GM12878 (cell line): ENCODE data around the gene GJA4.

Source experiments
- BCL3 ChIP-seq: IDR thresholded peaks from 2 replicates; pipeline ENCODE4 v1.6.1; 2011; ENCODE audit warnings: borderline replicate concordance, low read depth, mild to moderate bottlenecking, moderate library complexity, low read length; ENCODE audit not compliant: insufficient read depth, poor library complexity, severe bottlenecking
- CBX3 ChIP-seq: fragments of 200-600 bp; sonication (generic); IDR thresholded peaks from 2 replicates; pipeline ENCODE4 v1.6.1; 2016; ENCODE audit warnings: low read depth, borderline replicate concordance
- CEBPB ChIP-seq, 2 experiments: fragments of 150-350 bp in 1 of 2; IDR thresholded peaks; 2 replicates each; pipeline ENCODE4 v1.6.1; 2012 to 2014; ENCODE audit warnings: low read depth in 2 of 2, low read length in 2 of 2, borderline replicate concordance in 1 of 2, inconsistent platforms in 1 of 2
- CTCF ChIP-seq, 3 experiments: IDR thresholded peaks in 2 of 3; conservative IDR thresholded peaks in 1 of 3; 2 replicates each; pipeline ENCODE4 v1.5.1; 2011; ENCODE audit warnings: low read depth in 3 of 3, low read length in 3 of 3, mild to moderate bottlenecking in 3 of 3, control low read depth in 2 of 3, moderate library complexity in 2 of 3, inconsistent platforms in 1 of 3, mixed read lengths in 1 of 3; ENCODE audit not compliant: control insufficient read depth in 2 of 3, insufficient read depth in 1 of 3; ENCODE audit errors: extremely low read depth in 1 of 3
- E2F4 ChIP-seq: IDR thresholded peaks from 2 replicates; pipeline ENCODE4 v1.6.1; 2012; ENCODE audit warnings: low read depth, low read length, improper control_type of control experiment
- ELK1 ChIP-seq: IDR thresholded peaks from 2 replicates; pipeline ENCODE4 v1.6.1; 2012; ENCODE audit warnings: low read depth, low read length, improper control_type of control experiment
- EP300 ChIP-seq, 2 experiments: fragments of 150-350 bp in 1 of 2; IDR thresholded peaks; 2 replicates each; pipeline ENCODE4 v1.6.1; 2011 to 2012; ENCODE audit warnings: low read depth in 2 of 2, low read length in 2 of 2, borderline replicate concordance in 1 of 2, improper control_type of control experiment in 1 of 2, inconsistent platforms in 1 of 2; ENCODE audit not compliant: control insufficient read depth in 1 of 2
- EZH2 ChIP-seq: IDR thresholded peaks from 2 replicates; pipeline ENCODE4 v1.6.1; 2012; ENCODE audit warnings: low read depth, mild to moderate bottlenecking, control low read depth, inconsistent platforms, low read length, borderline replicate concordance; ENCODE audit not compliant: control insufficient read depth
- POLR2AphosphoS5 ChIP-seq: IDR thresholded peaks from 2 replicates; pipeline ENCODE4 v1.6.1; 2011; ENCODE audit warnings: mild to moderate bottlenecking, low read length, inconsistent platforms
- RAD21 ChIP-seq: IDR thresholded peaks from 2 replicates; pipeline ENCODE4 v1.6.1; 2011; ENCODE audit warnings: mild to moderate bottlenecking, low read depth, low read length, moderate library complexity; ENCODE audit not compliant: insufficient read depth
- SIN3A ChIP-seq: IDR thresholded peaks from 2 replicates; pipeline ENCODE4 v1.6.1; 2012; ENCODE audit warnings: low read depth, low read length, improper control_type of control experiment
- SPI1 ChIP-seq: IDR thresholded peaks from 2 replicates; pipeline ENCODE4 v1.6.1; 2011; ENCODE audit warnings: low read depth, mild to moderate bottlenecking, low read length, moderate library complexity, borderline replicate concordance; ENCODE audit not compliant: insufficient read depth
- TAF1 ChIP-seq: IDR thresholded peaks from 2 replicates; pipeline ENCODE4 v1.6.1; 2011; ENCODE audit warnings: mild to moderate bottlenecking, low read depth, low read length, borderline replicate concordance
- ZBTB33 ChIP-seq: fragments of 450-650 bp; IDR thresholded peaks from 2 replicates; pipeline ENCODE4 v1.6.1; 2017; ENCODE audit warnings: mild to moderate bottlenecking

GRCh38 chr1:34800214-34800613 is 7.4 kb downstream of the GJA4 start:
- TF ChIP-seq POLR2AphosphoS5 (no peak), CTCF (IDR thresholded peaks at IDR 0.05 in 2 of 3, conservative IDR thresholded peaks at IDR 0.05 in 1 of 3; ENCODE audit: control insufficient read depth in 2 of 3, extremely low read depth in 1 of 3, insufficient read depth in 1 of 3, low read depth in 3 of 3, low read length in 3 of 3) (no peak), EZH2 (no peak), CBX3 (no peak), RAD21 (no peak), ELK1 (no peak), BCL3 (no peak), SPI1 (no peak), EP300 (IDR thresholded peaks at IDR 0.05; ENCODE audit: borderline replicate concordance in 1 of 2, control insufficient read depth in 1 of 2, low read depth in 2 of 2, low read length in 2 of 2) (no peak), TAF1 (no peak), ZBTB33 (no peak), CEBPB (IDR thresholded peaks at IDR 0.05; ENCODE audit: borderline replicate concordance in 1 of 2, low read depth in 2 of 2, low read length in 2 of 2) (no peak), SIN3A (no peak), E2F4 (no peak)
